Dedifferentiated amniotic fluid mesenchymal stem cell (primary cell): ENCODE data around the gene MPPED2.

Experiments
- DNase-seq: peaks from one replicate; pipeline ENCODE4 v3.0.0-alpha.2; 2016; ENCODE audit errors: extremely low spot score

MPPED2 gene

DNA sequence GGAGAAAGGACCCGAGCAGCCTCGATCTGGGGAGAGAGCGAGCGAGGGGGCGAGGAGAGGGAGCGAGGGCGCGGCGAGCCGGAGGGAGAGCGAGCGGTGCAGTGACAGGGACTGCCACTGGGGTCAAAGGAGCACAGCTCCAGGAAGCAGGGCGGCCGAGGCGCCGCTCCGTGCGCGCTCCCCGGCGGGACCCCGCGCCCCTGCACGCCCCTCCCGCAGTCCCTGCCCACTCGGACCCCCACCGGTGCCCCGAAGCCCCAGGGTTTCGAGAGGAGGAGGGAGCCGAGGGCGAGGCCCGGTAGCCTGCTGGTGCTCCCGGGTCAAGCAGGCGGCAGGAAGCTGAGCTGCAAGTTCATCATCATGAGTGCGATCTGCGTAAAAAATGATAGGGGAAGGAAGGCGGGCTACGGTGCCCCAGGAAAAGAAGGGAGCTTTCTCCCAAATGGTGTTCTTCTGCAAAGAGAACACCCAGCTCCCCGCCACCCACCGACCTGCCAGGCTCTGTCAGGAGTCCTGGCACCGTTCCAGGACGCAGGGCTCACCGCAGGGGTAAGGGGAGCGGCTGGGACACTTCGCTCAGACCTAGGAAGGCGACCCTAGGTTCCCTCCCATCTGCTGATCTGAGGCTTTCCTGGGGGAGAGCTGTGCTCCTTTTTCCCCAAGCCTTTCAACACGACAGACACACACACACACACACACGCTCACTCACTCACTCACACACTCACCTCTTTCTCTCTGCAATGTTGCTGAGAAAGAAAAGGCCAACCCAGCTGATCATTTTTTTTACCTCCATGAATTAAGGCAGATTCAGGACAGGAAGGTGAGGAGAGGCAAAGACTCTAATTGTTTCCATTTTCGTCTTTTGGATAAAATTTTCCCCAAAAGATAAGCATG, at the start of gene MPPED2:
Gene MPPED2 (minus strand): TSS at position 103 of the 894 bp plus-strand sequence. CDS start 5,980 bp downstream, outside the sequence.
- no peak for DNase-seq

GRCh38 chr11:30635401-30635989, 49.3 kb upstream of the MPPED2 start:
- DNase-seq: no peak

GRCh38 chr11:30631148-30631547, 45.0 kb upstream of the MPPED2 start:
- DNase-seq: no peak

DNA sequence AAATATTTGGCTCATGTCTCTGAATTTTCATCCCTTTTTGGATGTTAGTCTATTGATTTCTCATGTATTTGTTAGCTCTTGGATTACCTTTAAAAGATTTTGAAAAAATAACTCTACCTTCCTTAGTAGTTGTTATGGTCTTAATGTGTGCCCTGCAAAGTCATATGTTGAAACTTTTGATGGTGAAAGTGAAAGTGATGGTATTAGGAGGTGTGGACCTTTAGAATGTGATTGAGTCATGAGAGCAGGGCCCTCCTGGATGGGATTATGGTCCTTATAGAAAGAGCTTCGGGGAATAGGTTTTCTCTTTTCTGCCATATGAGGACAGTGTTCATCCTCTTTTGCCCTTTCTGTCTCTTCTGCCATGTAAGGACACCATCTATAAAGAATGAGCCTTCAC, 33.6 kb upstream of the MPPED2 start:
- no peak for DNase-seq

DNA sequence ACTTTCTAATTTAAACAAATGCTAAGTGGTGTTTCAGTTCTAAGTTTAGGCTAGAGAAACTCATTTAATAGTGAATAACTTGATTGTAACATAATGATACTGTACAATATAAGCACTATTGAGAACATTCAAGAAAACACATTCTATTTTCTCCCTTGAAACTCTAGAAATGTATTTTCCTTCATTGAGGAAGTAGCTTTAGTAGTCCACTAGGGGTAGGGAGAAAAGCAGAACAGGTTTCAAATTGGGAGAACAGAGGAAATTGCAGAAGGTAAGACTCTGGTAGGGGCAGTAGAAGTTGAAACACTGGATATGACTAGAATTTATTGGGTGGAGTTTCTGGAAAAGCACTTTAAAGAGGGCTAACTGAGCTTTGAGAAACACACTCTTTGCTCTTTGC, 31.6 kb upstream of the MPPED2 start:
- no peak for DNase-seq

GRCh38 chr11:30610628-30611027, 24.5 kb upstream of the MPPED2 start:
- DNase-seq: no peak

DNA sequence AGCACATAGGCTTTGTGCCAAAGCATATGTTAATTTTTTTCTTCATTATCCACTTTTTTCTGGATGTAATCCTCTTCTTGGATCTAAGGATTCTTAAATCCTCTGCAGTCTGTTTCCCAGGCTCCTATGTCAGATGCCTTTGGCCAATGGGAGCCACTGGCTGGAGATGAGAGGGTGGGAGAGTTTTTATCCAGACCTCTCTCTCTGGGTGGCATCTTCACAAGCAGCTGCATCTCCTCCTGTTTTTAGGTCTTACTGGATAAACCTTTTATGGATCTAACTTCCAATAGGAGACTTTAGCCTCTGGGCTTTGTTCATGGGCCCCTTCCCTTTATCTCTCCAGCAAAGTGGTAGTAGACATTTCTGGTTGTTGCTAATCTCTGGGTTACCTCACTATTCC, 22.4 kb upstream of the MPPED2 start:
- no peak for DNase-seq

DNA sequence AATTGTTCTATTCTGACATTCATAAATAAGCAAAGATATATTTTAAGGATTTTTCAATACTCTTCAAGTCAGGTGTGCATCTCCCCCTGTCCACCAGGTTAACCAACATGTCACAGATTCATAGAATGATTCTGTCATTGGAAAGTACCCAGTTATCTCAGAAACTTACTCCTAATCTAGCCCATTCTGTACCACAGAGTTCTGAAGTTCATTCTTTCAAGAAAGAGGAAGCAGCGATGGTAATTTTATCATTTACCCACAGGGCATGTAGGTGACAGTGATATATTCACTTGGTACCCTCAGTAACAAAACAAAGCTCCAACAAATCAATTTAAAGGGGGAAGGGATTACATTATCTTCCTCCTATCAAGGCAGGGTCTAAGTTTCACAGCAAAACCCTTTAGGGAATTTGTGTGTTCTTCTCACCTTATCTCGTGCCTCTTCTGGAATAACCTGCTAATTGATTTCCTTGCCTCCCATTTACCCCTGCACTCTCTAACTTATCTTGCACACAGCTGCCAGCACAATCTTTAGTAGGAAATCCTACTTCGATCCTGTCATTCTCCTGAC, 19.0 kb upstream of the MPPED2 start:
- DNase-seq: no peak

GRCh38 chr11:30603357-30603756, 17.2 kb upstream of the MPPED2 start:
- DNase-seq: no peak

- no peak for DNase-seq
Measured at GRCh38 chr11:30596832-30597231, 10.7 kb upstream of the MPPED2 start.

GRCh38 chr11:30595934-30596333, 9.8 kb upstream of the MPPED2 start:
- no peak for DNase-seq

GRCh38 chr11:30594646-30595411, 8.7 kb upstream of the MPPED2 start:
- DNase-seq: no peak

DNA sequence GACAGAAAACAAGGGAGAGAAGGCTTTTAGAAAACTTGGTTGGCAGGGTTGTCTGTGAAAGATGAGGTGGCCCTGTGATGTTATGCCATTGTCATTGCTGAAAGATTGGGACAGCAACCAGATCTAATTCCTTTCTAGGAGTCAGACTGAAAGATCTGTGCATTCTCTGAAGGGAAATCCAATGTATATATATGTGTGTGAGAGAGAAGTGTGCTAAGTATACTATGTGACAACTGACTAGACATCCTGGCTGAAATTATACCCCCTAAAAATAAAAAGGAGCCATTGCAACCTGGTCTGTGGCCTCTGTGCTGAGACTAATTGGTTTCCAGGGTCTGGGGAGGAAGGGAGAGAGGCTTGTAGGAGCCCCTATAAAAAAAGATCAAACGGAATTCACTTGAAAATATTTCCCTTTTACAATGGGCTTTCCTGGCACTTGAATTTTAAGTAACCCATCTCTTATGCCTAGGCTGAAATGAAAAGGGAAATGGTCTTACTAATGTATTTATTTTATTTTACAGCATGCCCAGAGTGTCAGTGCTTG, 1.2 kb upstream of the MPPED2 start:
- DNase-seq: no peak

GRCh38 chr11:30585892-30586250, 282 bp downstream of the MPPED2 start:
- no peak for DNase-seq

DNA sequence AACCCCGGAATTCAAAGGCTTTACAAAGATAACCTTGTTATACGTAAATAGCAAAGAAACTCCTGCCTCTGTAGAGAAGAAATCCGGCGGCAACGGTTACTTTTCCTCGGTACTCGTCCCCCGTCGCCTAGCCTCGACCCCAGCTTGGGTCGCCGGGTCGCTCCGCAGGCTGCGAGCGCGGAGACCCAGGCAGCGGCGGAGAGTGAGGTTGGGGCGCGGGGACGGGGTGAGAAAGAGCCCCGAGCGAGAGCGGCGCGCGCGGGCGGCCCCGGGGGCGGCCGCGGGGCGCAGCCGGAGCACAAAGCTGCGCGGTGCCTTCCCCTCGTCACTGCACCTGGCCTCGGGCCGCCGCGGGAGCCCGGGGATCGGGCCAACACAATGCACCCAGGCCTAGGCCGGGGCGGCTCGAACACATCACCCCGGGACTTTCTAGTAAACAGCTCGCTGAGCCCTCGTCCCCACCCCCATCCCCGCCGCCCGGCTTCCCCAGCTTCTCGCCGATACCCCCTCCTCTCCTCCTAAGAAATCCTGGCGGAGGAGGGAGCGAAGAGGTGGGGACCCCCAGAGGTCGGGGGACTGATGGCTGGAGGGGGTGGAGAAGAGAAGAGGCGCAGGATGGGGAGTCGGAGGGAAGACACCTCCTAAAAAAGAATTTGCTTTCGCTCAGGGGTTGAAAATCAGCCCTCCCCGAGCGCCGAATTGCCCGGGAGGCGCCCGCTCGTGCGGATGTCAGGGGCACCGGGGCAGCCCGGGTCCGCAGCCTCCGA, 845 bp downstream of the MPPED2 start:
- no peak for DNase-seq

- no peak for DNase-seq
Measured at GRCh38 chr11:30583476-30584280, 2.5 kb downstream of the MPPED2 start.

GRCh38 chr11:30582726-30583125, 3.4 kb downstream of the MPPED2 start:
- DNase-seq: no peak

GRCh38 chr11:30581675-30582074, 4.5 kb downstream of the MPPED2 start:
- no peak for DNase-seq

GRCh38 chr11:30580573-30580972, 5.6 kb downstream of the MPPED2 start:
- no peak for DNase-seq

DNA sequence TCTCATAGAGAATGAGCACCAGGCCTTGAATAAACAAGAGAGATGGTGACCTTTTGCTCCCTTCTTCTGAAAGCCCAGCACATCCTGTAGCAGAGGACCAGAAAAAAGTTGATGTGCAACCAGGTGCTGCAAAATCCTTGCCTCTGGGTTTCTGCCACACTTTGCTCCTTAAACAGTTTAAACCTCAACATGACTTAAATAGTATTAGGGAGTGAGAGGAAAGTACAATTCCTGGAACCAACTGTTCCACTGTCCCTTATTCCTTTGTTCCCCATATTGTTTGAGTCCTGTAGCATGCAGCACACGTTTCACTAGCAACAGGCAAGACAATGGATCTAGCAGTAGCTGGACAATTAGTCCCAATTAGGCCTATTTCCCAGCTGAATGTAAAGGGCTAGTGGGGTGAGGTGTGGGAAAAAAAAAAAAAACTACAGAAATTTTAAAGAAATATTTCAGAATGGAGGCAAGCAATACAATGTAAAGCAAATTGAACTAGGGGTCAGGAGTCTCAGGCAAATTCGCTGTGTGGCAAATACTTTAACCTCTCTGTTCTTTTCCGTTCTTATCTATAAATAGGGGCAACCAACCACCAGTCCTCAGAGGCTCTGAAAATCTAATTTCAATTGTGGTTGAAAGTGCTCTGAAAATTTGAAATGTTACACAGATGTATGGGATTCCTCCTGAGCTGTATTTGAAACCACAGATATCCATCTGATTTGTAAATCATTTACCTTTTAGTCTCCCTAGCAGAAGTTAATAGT, 6.6 kb downstream of the MPPED2 start:
- no peak for DNase-seq
